ENCODE measurements around the gene OSBP. TPM values are rescaled to one million over a fixed set of nuclear protein-coding genes. Genes with fewer than 3 reads are reported as not detected.

Gene OSBP
- total RNA-seq, 1 experiment from 2014 or later = 45.4 TPM

- DNase-seq (ENCODE audit: low spot score) (no peak), ATAC-seq (no peak)
- Mint-ChIP-seq H3K4me1 (peaks cover 15% of the 10 kb centered on the region), H3K36me3 (no peaks in the 10 kb centered on the region), H3K4me3 (peak overlapping the region; percentile 86), H3K9me3 (no peaks in the 10 kb centered on the region), H3K27ac (no peak overlapping the region), H3K27me3 (ENCODE audit: low read depth) (peaks cover 7% of the 10 kb centered on the region)
- TF ChIP-seq ZNF121 (CRISPR knock-in tag; IDR thresholded peaks at IDR 0.05) (no peak), PRDM15 (CRISPR knock-in tag; IDR thresholded peaks at IDR 0.05) (no peak), NR3C1 (CRISPR knock-in tag; conservative IDR thresholded peaks at IDR 0.05; ENCODE audit: low read depth) (no peak), FOXJ3 (CRISPR knock-in tag; IDR thresholded peaks at IDR 0.05; ENCODE audit: borderline replicate concordance) (no peak), SOX15 (CRISPR knock-in tag; IDR thresholded peaks at IDR 0.05) (no peak), TEAD4 (CRISPR knock-in tag; IDR thresholded peaks at IDR 0.05) (no peak), ZNF232 (CRISPR knock-in tag; IDR thresholded peaks at IDR 0.05) (no peak), NFATC4 (CRISPR knock-in tag; IDR thresholded peaks at IDR 0.05) (no peak), TP53 (CRISPR knock-in tag; IDR thresholded peaks at IDR 0.05) (no peak), E2F1 (CRISPR knock-in tag; IDR thresholded peaks at IDR 0.05) (no peak), RELA (CRISPR knock-in tag; IDR thresholded peaks at IDR 0.05; ENCODE audit: borderline replicate concordance) (no peak), STAT6 (CRISPR knock-in tag; conservative IDR thresholded peaks at IDR 0.05; ENCODE audit: low read depth) (no peak), IRF1 (CRISPR knock-in tag; IDR thresholded peaks at IDR 0.05) (no peak), ATF1 (CRISPR knock-in tag; IDR thresholded peaks at IDR 0.05) (no peak)
- ChIA-PET POLR2A (interaction anchor here (0.9 kb wide), 1 partner anchor 13 kb away, joined by 3 read pairs; no protein-coding TSS in a partner anchor), CTCF (interaction anchor here (1.0 kb wide), 2 partner anchors 13 to 16 kb away, joined by 3 to 6 read pairs; no protein-coding TSS in a partner anchor)
Measured at GRCh38 chr11:59552844-59553243, 62.7 kb downstream of the OSBP start.

- H3K36me3 Mint-ChIP-seq = no peaks in the 10 kb centered on the region
- ChIA-PET CTCF (interaction anchor here (0.6 to 0.7 kb wide), 2 partner anchors 9 to 18 kb away, joined by 3 read pairs; no protein-coding TSS in a partner anchor), POLR2A (interaction anchor here (0.7 to 0.9 kb wide), 2 partner anchors 14 to 264 kb away, joined by 3 to 5 read pairs; no protein-coding TSS in a partner anchor)
- ATAC-seq = no peak
- H3K27me3 Mint-ChIP-seq (ENCODE audit: low read depth) = peaks cover 7% of the 10 kb centered on the region
- peak; percentile 44 for DNase-seq (ENCODE audit: low spot score)
- H3K27ac Mint-ChIP-seq = no peak overlapping the region
- peaks cover 20% of the 10 kb centered on the region for H3K4me1 Mint-ChIP-seq
- peak overlapping the region; percentile 86 for H3K4me3 Mint-ChIP-seq
- H3K9me3 Mint-ChIP-seq = no peaks in the 10 kb centered on the region
- TF ChIP-seq ATF1 (CRISPR knock-in tag; IDR thresholded peaks at IDR 0.05) (no peak), IRF1 (CRISPR knock-in tag; IDR thresholded peaks at IDR 0.05) (no peak), GTF2I (CRISPR knock-in tag; conservative IDR thresholded peaks at IDR 0.05) (no peak), CBFB (CRISPR knock-in tag; IDR thresholded peaks at IDR 0.05; ENCODE audit: low read depth) (no peak), ZMAT4 (CRISPR knock-in tag; IDR thresholded peaks at IDR 0.05) (no peak), ZSCAN18 (CRISPR knock-in tag; IDR thresholded peaks at IDR 0.05) (no peak), ZNF232 (CRISPR knock-in tag; IDR thresholded peaks at IDR 0.05) (no peak), ZNF263 (CRISPR knock-in tag; IDR thresholded peaks at IDR 0.05; ENCODE audit: low read depth) (no peak), ZNF396 (CRISPR knock-in tag; IDR thresholded peaks at IDR 0.05; ENCODE audit: borderline replicate concordance) (no peak), ZNF423 (CRISPR knock-in tag; IDR thresholded peaks at IDR 0.05) (no peak), MAX (CRISPR knock-in tag; IDR thresholded peaks at IDR 0.05) (no peak), ZNF121 (CRISPR knock-in tag; IDR thresholded peaks at IDR 0.05) (no peak), HMGA2 (CRISPR knock-in tag; IDR thresholded peaks at IDR 0.05) (no peak)
Measured at GRCh38 chr11:59551659-59552521, 63.7 kb downstream of the OSBP start.
